ENCODE results near the gene GNAI3.

GRCh38 chr1:109535971-109536491 lies 12.4 kb upstream of the GNAI3 start:
- TF ChIP-seq POLR2A (IDR thresholded peaks at IDR 0.05; ENCODE audit: extremely low read depth, insufficient read length) = no peak
- TF ChIP-seq CTCF (IDR thresholded peaks at IDR 0.05; ENCODE audit: low read depth, low read length) = no peak
